ENCODE data around the gene KCNQ1. TPM values are rescaled to one million over a fixed set of nuclear protein-coding genes. Genes with fewer than 3 reads are reported as not detected.

Gene KCNQ1
- total RNA-seq, 1 donor from 2014 or later = 0.16 TPM

DNA sequence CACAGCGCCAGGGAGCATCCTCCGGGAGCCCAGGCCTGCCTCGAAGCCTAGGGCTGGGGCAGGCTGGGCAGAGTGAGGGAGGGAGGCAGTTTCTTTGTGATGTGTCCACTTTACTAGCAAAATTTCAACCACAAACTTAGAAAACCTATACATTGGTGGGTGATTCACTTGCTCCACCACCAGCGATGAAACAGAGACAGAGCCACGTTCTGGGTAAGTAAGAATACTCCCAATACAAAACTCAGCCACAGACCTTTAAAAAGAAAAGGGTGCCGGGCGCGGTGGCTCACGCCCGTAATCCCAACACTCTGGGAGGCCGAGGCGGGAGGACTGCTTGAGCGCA is 418.4 kb downstream of the KCNQ1 start:
- H3K27ac Mint-ChIP-seq (ENCODE audit: unreplicated experiment) = no peak overlapping the region
- H3K4me1 Mint-ChIP-seq (ENCODE audit: unreplicated experiment) = peaks cover 5% of the 10 kb centered on the region
- H3K4me3 Mint-ChIP-seq (ENCODE audit: unreplicated experiment) = no peak overlapping the region
- H3K9me3 Mint-ChIP-seq (ENCODE audit: unreplicated experiment) = no peaks in the 10 kb centered on the region
- TF ChIP-seq, protein P1, sequence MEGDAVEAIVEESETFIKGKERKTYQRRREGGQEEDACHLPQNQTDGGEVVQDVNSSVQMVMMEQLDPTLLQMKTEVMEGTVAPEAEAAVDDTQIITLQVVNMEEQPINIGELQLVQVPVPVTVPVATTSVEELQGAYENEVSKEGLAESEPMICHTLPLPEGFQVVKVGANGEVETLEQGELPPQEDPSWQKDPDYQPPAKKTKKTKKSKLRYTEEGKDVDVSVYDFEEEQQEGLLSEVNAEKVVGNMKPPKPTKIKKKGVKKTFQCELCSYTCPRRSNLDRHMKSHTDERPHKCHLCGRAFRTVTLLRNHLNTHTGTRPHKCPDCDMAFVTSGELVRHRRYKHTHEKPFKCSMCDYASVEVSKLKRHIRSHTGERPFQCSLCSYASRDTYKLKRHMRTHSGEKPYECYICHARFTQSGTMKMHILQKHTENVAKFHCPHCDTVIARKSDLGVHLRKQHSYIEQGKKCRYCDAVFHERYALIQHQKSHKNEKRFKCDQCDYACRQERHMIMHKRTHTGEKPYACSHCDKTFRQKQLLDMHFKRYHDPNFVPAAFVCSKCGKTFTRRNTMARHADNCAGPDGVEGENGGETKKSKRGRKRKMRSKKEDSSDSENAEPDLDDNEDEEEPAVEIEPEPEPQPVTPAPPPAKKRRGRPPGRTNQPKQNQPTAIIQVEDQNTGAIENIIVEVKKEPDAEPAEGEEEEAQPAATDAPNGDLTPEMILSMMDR (IDR thresholded peaks at IDR 0.05) = no peak
- DNase-seq (ENCODE audit: extremely low spot score, unreplicated experiment) = no peak
- H3K27me3 Mint-ChIP-seq (ENCODE audit: unreplicated experiment) = peaks cover 32% of the 10 kb centered on the region
- no peaks in the 10 kb centered on the region for H3K36me3 Mint-ChIP-seq (ENCODE audit: unreplicated experiment)

DNA sequence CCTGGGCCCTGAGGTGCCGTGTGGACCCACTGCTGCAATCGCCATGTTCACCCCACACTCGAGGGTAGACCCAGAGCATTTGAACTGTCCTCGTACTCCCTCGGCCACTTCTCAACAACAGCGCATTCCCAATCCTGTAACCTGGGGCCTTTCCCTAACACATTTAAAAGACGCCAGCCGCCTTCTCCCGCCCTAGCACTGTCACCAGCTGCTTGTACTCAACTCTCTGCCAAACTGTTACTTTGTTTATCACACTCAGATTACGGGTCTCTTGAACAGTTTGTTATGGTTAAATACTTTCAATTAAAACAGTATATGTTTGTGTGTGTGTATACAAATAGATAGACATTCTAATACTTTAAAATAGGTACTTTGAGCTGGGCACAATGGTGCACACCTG is 420.1 kb downstream of the KCNQ1 start:
- Mint-ChIP-seq H3K36me3 (ENCODE audit: unreplicated experiment) (no peaks in the 10 kb centered on the region), H3K27me3 (ENCODE audit: unreplicated experiment) (peaks cover 27% of the 10 kb centered on the region), H3K27ac (ENCODE audit: unreplicated experiment) (no peak overlapping the region), H3K9me3 (ENCODE audit: unreplicated experiment) (no peaks in the 10 kb centered on the region), H3K4me1 (ENCODE audit: unreplicated experiment) (peaks cover 10% of the 10 kb centered on the region), H3K4me3 (ENCODE audit: unreplicated experiment) (no peak overlapping the region)
- DNase-seq (ENCODE audit: extremely low spot score, unreplicated experiment) = no peak
- TF ChIP-seq, protein P1 (IDR thresholded peaks at IDR 0.05) = no peak

DNA sequence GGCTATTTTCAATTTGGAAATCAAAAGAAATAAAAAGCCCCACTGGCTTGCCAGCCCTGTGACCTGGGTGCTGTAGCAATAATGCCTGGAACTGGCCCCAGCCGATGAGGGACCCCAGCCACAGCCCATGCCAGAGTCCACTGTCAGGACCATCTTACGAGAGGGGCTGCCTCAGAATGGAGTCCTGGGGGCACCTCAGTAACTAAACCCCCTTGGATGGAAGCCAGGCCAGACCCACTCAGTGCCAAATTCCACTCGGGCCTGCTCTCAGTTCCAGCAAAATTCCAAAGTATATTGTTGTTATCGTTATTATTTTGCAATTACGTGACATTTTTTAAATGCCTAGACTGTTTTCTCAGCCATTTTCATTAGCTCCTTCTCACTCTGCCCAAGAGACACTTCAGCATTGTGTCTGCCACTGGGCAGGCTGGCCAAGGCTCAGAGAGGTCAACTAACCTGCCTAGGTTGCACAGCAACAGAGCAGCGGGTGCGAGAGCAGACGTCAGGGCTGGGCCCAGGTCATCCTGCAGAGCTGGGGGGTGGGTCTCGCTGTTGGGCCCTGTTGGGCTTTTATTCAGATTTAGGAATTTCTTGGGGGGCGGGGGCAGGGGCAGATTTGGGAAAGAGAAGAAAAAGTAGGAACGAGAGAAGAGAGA is 421.2 kb downstream of the KCNQ1 start:
- H3K4me3 Mint-ChIP-seq (ENCODE audit: unreplicated experiment) = no peak overlapping the region
- peaks cover 13% of the 10 kb centered on the region for H3K4me1 Mint-ChIP-seq (ENCODE audit: unreplicated experiment)
- H3K27me3 Mint-ChIP-seq (ENCODE audit: unreplicated experiment) = peaks cover 24% of the 10 kb centered on the region
- no peaks in the 10 kb centered on the region for H3K9me3 Mint-ChIP-seq (ENCODE audit: unreplicated experiment)
- no peak for DNase-seq (ENCODE audit: extremely low spot score, unreplicated experiment)
- H3K27ac Mint-ChIP-seq (ENCODE audit: unreplicated experiment) = no peak overlapping the region
- TF ChIP-seq, protein P1 (IDR thresholded peaks at IDR 0.05) = no peak
- no peaks in the 10 kb centered on the region for H3K36me3 Mint-ChIP-seq (ENCODE audit: unreplicated experiment)

DNA sequence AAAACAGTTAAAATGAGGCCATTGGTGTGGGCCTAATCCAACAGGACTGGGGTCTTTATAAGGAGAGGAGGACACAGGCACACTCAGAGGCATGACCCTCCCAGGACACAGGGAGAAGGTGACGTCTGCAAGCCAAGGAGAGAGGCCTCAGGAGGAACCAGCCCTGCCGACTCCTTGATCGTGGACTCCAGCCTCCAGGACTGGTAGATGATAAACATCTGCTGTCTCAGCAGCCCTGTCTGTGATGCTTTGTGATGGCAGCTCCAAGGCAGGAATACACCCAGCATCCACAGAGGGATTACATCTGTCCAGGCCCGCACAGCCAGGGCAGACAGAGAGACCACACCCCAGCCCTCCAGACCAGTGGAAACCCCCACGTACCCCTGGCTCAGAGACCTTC is 422.3 kb downstream of the KCNQ1 start:
- TF ChIP-seq, protein P1 (IDR thresholded peaks at IDR 0.05) = no peak
- Mint-ChIP-seq H3K36me3 (ENCODE audit: unreplicated experiment) (no peaks in the 10 kb centered on the region), H3K4me1 (ENCODE audit: unreplicated experiment) (peaks cover 19% of the 10 kb centered on the region), H3K27ac (ENCODE audit: unreplicated experiment) (no peak overlapping the region), H3K9me3 (ENCODE audit: unreplicated experiment) (no peaks in the 10 kb centered on the region), H3K27me3 (ENCODE audit: unreplicated experiment) (peaks cover 21% of the 10 kb centered on the region), H3K4me3 (ENCODE audit: unreplicated experiment) (no peak overlapping the region)
- DNase-seq (ENCODE audit: extremely low spot score, unreplicated experiment) = no peak

DNA sequence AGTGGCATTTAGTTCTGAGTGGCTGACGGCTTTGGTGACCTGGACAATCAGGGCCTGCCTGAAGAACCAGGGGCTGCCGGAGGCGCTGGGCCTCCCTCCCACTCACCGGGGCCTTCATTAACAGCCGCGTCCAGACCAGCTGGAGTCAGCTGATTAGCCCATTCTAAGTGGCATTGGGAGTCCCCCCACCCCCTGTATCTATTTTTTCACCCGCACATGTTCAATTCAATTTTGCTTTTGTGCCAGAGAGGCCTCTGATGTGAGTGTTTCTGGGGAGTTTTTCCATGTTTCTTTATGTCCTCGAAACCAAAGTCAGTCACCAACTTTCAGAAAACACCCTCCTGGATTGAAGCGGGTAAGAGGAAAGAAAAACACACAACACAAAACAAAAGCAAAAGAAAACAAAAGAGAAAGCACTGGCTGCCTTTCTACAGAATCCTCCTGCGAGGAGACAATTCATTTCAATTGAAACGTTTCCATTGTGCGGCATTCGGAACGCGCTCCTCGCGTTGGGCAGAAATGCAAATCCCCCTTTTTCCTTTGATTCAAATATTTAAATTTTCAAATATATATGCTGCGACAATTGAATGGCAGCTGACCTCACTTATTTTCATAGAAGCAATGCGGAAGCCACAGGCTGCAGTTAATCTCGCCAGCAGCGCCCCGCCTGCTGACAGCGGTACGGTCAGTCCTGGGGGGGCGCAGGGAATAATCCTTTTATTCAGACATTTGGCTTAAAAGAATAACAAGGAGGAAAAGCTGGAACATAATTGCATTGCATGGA is 423.1 kb downstream of the KCNQ1 start:
- no peak overlapping the region for H3K4me3 Mint-ChIP-seq (ENCODE audit: unreplicated experiment)
- no peaks in the 10 kb centered on the region for H3K9me3 Mint-ChIP-seq (ENCODE audit: unreplicated experiment)
- no peak for DNase-seq (ENCODE audit: extremely low spot score, unreplicated experiment)
- peaks cover 21% of the 10 kb centered on the region for H3K27me3 Mint-ChIP-seq (ENCODE audit: unreplicated experiment)
- H3K4me1 Mint-ChIP-seq (ENCODE audit: unreplicated experiment) = peaks cover 19% of the 10 kb centered on the region
- H3K36me3 Mint-ChIP-seq (ENCODE audit: unreplicated experiment) = no peaks in the 10 kb centered on the region
- TF ChIP-seq, protein P1 (IDR thresholded peaks at IDR 0.05) = no peak
- no peak overlapping the region for H3K27ac Mint-ChIP-seq (ENCODE audit: unreplicated experiment)

Data from osteocyte (in vitro differentiated cells).